Measurements from ENCODE around the gene RBMS1. TPM values are rescaled to one million over a fixed set of nuclear protein-coding genes. Genes with fewer than 3 reads are reported as not detected.

The RBMS1 gene
- total and polyA plus RNA-seq, 5 donors from 2014 or later: 27.9 to 58.4 (median 33.5) TPM

GRCh38 chr2:160249876-160250275, 243.7 kb downstream of the RBMS1 start:
- Mint-ChIP-seq H3K4me1 (no peaks in the 10 kb centered on the region), H3K27ac (no peak overlapping the region), H3K4me3 (no peak overlapping the region), H3K9me3 (peaks cover 0 to 2% (median 0%) of the 10 kb centered on the region in 7 donors), H3K36me3 (no peaks in the 10 kb centered on the region), H3K27me3 (no peaks in the 10 kb centered on the region)
- Histone ChIP-seq H3K9me3 (ENCODE audit: control insufficient read depth in 2 of 2, low read length in 2 of 2) (no peaks in the 10 kb centered on the region), H3K36me3 (ENCODE audit: control insufficient read depth, insufficient read depth, low read length) (no peaks in the 10 kb centered on the region), H3K4me3 (ENCODE audit: low read depth, low read length) (no peak overlapping the region), H3K27ac (ENCODE audit: insufficient read depth, low read length, poor library complexity, severe bottlenecking) (no peak overlapping the region), H3K4me1 (ENCODE audit: control insufficient read depth, insufficient read depth, low read length, poor library complexity, severe bottlenecking) (no peaks in the 10 kb centered on the region), H3K27me3 (ENCODE audit: control insufficient read depth, insufficient read depth, low read length) (no peaks in the 10 kb centered on the region)
- ATAC-seq (ENCODE audit: low read depth in 2 of 2) (no peak), DNase-seq (no peak)

- H3K9me3 Mint-ChIP-seq: peaks cover 0 to 2% (median 0%) of the 10 kb centered on the region in 7 donors
- no peaks in the 10 kb centered on the region for H3K27me3 Mint-ChIP-seq
- Histone ChIP-seq H3K4me1 (ENCODE audit: control insufficient read depth, insufficient read depth, low read length, poor library complexity, severe bottlenecking) (no peaks in the 10 kb centered on the region), H3K4me3 (ENCODE audit: low read depth, low read length) (no peak overlapping the region), H3K27me3 (ENCODE audit: control insufficient read depth, insufficient read depth, low read length) (no peaks in the 10 kb centered on the region), H3K27ac (ENCODE audit: insufficient read depth, low read length, poor library complexity, severe bottlenecking) (no peak overlapping the region), H3K36me3 (ENCODE audit: control insufficient read depth, insufficient read depth, low read length) (no peaks in the 10 kb centered on the region), H3K9me3 (ENCODE audit: control insufficient read depth in 2 of 2, low read length in 2 of 2) (no peaks in the 10 kb centered on the region)
- no peak overlapping the region for H3K27ac Mint-ChIP-seq
- no peak for ATAC-seq (ENCODE audit: low read depth in 2 of 2)
- no peaks in the 10 kb centered on the region for H3K36me3 Mint-ChIP-seq
- no peak for DNase-seq
- no peaks in the 10 kb centered on the region for H3K4me1 Mint-ChIP-seq
- H3K4me3 Mint-ChIP-seq: no peak overlapping the region
These were observed 246.1 kb downstream of the RBMS1 start for GRCh38 chr2:160247296-160248035.

- Histone ChIP-seq H3K4me1 (ENCODE audit: control insufficient read depth, insufficient read depth, low read length, poor library complexity, severe bottlenecking) (no peaks in the 10 kb centered on the region), H3K4me3 (ENCODE audit: low read depth, low read length) (no peak overlapping the region), H3K9me3 (ENCODE audit: control insufficient read depth in 2 of 2, low read length in 2 of 2) (no peaks in the 10 kb centered on the region), H3K36me3 (ENCODE audit: control insufficient read depth, insufficient read depth, low read length) (no peaks in the 10 kb centered on the region), H3K27me3 (ENCODE audit: control insufficient read depth, insufficient read depth, low read length) (no peaks in the 10 kb centered on the region), H3K27ac (ENCODE audit: insufficient read depth, low read length, poor library complexity, severe bottlenecking) (no peak overlapping the region)
- H3K9me3 Mint-ChIP-seq: peaks cover 0 to 2% (median 0%) of the 10 kb centered on the region in 7 donors
- no peaks in the 10 kb centered on the region for H3K4me1 Mint-ChIP-seq
- H3K27ac Mint-ChIP-seq: no peak overlapping the region
- ATAC-seq (ENCODE audit: low read depth in 2 of 2) (no peak), DNase-seq (no peak)
- H3K27me3 Mint-ChIP-seq: no peaks in the 10 kb centered on the region
- no peaks in the 10 kb centered on the region for H3K36me3 Mint-ChIP-seq
- H3K4me3 Mint-ChIP-seq: no peak overlapping the region
These were observed 247.3 kb downstream of the RBMS1 start for GRCh38 chr2:160246356-160246755.

GRCh38 chr2:160245614-160246155, 247.9 kb downstream of the RBMS1 start:
- no peak overlapping the region for H3K4me3 Mint-ChIP-seq
- Histone ChIP-seq H3K9me3 (ENCODE audit: control insufficient read depth in 2 of 2, low read length in 2 of 2) (no peaks in the 10 kb centered on the region), H3K27me3 (ENCODE audit: control insufficient read depth, insufficient read depth, low read length) (no peaks in the 10 kb centered on the region), H3K4me3 (ENCODE audit: low read depth, low read length) (no peak overlapping the region), H3K4me1 (ENCODE audit: control insufficient read depth, insufficient read depth, low read length, poor library complexity, severe bottlenecking) (no peaks in the 10 kb centered on the region), H3K27ac (ENCODE audit: insufficient read depth, low read length, poor library complexity, severe bottlenecking) (no peak overlapping the region), H3K36me3 (ENCODE audit: control insufficient read depth, insufficient read depth, low read length) (no peaks in the 10 kb centered on the region)
- ATAC-seq (ENCODE audit: low read depth in 2 of 2) (no peak), DNase-seq (no peak)
- H3K27me3 Mint-ChIP-seq: no peaks in the 10 kb centered on the region
- H3K36me3 Mint-ChIP-seq: no peaks in the 10 kb centered on the region
- no peaks in the 10 kb centered on the region for H3K4me1 Mint-ChIP-seq
- no peak overlapping the region for H3K27ac Mint-ChIP-seq
- peaks cover 0 to 2% (median 0%) of the 10 kb centered on the region in 7 donors for H3K9me3 Mint-ChIP-seq

DNA sequence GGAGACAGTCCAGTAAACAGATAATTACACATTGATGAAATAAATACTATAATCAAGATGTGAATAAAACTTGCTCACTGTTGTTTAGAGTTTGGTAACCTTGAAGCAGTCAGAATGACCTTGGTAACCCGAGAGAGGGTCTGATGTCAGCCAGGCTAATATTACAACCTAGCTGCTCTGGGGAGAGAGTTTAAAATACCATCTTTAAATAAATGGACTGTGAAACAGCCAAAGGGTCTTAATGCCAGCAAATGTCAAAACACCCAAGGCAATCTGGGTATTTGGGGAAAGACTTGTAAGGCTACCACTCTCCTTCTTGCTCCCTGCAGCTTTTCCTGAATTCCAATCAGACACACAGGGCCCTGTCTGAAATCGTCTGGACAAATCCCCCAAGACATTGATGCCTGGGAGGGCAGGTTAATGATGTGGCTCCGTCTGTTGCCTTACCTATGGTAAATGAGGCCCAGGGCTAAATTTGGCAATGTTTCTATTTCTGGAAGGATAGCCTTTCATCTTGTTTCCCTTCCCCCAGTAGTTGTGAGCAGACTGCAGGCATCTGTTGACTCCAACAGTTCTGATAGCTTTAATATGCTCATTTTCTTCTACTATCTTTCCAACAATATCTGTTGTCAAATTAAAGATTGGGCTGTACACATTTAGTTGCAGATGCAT, 250.6 kb downstream of the RBMS1 start:
- Mint-ChIP-seq H3K4me3 (no peak overlapping the region), H3K9me3 (peaks cover 0 to 1% (median 0%) of the 10 kb centered on the region in 7 donors), H3K36me3 (no peaks in the 10 kb centered on the region), H3K27ac (no peak overlapping the region), H3K4me1 (no peaks in the 10 kb centered on the region), H3K27me3 (no peaks in the 10 kb centered on the region)
- Histone ChIP-seq H3K27ac (ENCODE audit: insufficient read depth, low read length, poor library complexity, severe bottlenecking) (no peak overlapping the region), H3K4me3 (ENCODE audit: low read depth, low read length) (no peak overlapping the region), H3K36me3 (ENCODE audit: control insufficient read depth, insufficient read depth, low read length) (no peaks in the 10 kb centered on the region), H3K9me3 (ENCODE audit: control insufficient read depth in 2 of 2, low read length in 2 of 2) (no peaks in the 10 kb centered on the region), H3K27me3 (ENCODE audit: control insufficient read depth, insufficient read depth, low read length) (no peaks in the 10 kb centered on the region), H3K4me1 (ENCODE audit: control insufficient read depth, insufficient read depth, low read length, poor library complexity, severe bottlenecking) (no peaks in the 10 kb centered on the region)
- no peak for DNase-seq
- no peak for ATAC-seq (ENCODE audit: low read depth in 2 of 2)

- no peaks in the 10 kb centered on the region for H3K4me1 ChIP-seq (ENCODE audit: control insufficient read depth, insufficient read depth, low read length, poor library complexity, severe bottlenecking)
- no peak for DNase-seq
These were observed 252.1 kb downstream of the RBMS1 start for GRCh38 chr2:160241251-160242137.

DNA sequence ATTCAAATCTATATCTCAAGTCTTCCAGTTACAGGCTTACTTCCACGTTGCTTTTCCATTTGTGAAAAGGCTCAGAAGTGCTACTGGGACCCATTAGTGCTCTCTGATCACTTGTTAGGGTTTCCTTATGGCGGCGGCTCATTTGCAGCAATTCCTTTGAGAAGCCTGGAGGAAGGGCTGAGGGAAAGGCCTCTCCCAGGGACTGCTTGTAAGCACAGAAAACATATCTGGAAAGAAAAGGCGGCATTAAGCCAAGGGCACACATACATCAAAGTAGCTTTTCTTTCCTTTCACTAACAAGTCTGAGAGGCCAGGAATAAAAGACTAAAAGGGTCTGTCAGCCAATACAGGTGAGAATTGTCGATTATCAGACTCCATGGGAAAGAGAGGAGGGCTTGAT, 254.2 kb downstream of the RBMS1 start:
- no peak overlapping the region for H3K27ac ChIP-seq (ENCODE audit: insufficient read depth, low read length, poor library complexity, severe bottlenecking)
- H3K4me1 ChIP-seq (ENCODE audit: control insufficient read depth, insufficient read depth, low read length, poor library complexity, severe bottlenecking): no peaks in the 10 kb centered on the region
- no peak overlapping the region for H3K27ac Mint-ChIP-seq
- peaks cover 0 to 1% (median 0%) of the 10 kb centered on the region in 7 donors for H3K9me3 Mint-ChIP-seq
- H3K27me3 ChIP-seq (ENCODE audit: control insufficient read depth, insufficient read depth, low read length): no peaks in the 10 kb centered on the region
- no peak for ATAC-seq (ENCODE audit: low read depth in 2 of 2)
- no peaks in the 10 kb centered on the region for H3K4me1 Mint-ChIP-seq
- no peak for DNase-seq
- H3K36me3 ChIP-seq (ENCODE audit: control insufficient read depth, insufficient read depth, low read length): no peaks in the 10 kb centered on the region
- H3K27me3 Mint-ChIP-seq: no peaks in the 10 kb centered on the region
- H3K36me3 Mint-ChIP-seq: no peaks in the 10 kb centered on the region
- no peak overlapping the region for H3K4me3 Mint-ChIP-seq
- H3K9me3 ChIP-seq (ENCODE audit: control insufficient read depth in 2 of 2, low read length in 2 of 2): no peaks in the 10 kb centered on the region
- no peak overlapping the region for H3K4me3 ChIP-seq (ENCODE audit: low read depth, low read length)

More at GRCh38 chr2:160241251-160242137, 252.1 kb downstream of the RBMS1 start:
- Histone ChIP-seq H3K27ac (ENCODE audit: insufficient read depth, low read length, poor library complexity, severe bottlenecking) (no peak overlapping the region), H3K4me3 (ENCODE audit: low read depth, low read length) (no peak overlapping the region), H3K36me3 (ENCODE audit: control insufficient read depth, insufficient read depth, low read length) (no peaks in the 10 kb centered on the region), H3K27me3 (ENCODE audit: control insufficient read depth, insufficient read depth, low read length) (no peaks in the 10 kb centered on the region), H3K9me3 (ENCODE audit: control insufficient read depth in 2 of 2, low read length in 2 of 2) (no peaks in the 10 kb centered on the region)
- H3K27me3 Mint-ChIP-seq: no peaks in the 10 kb centered on the region
- H3K27ac Mint-ChIP-seq: no peak overlapping the region
- no peak overlapping the region for H3K4me3 Mint-ChIP-seq
- no peaks in the 10 kb centered on the region for H3K36me3 Mint-ChIP-seq
- no peak for ATAC-seq (ENCODE audit: low read depth in 2 of 2)
- no peaks in the 10 kb centered on the region for H3K4me1 Mint-ChIP-seq
- H3K9me3 Mint-ChIP-seq: peaks cover 0 to 1% (median 0%) of the 10 kb centered on the region in 7 donors
